ENCODE measurements around the gene KAT6B. TPM values are rescaled to one million over a fixed set of nuclear protein-coding genes. Genes with fewer than 3 reads are reported as not detected.
"Not testable (repeated sequence)": the region's sequence is repeated elsewhere in the genome, so short reads cannot be mapped to it uniquely, and the experiment has no call there.

KAT6B gene
- total RNA-seq, 2 donors from 2014 or later, result 25.3 to 39.1 TPM

DNA sequence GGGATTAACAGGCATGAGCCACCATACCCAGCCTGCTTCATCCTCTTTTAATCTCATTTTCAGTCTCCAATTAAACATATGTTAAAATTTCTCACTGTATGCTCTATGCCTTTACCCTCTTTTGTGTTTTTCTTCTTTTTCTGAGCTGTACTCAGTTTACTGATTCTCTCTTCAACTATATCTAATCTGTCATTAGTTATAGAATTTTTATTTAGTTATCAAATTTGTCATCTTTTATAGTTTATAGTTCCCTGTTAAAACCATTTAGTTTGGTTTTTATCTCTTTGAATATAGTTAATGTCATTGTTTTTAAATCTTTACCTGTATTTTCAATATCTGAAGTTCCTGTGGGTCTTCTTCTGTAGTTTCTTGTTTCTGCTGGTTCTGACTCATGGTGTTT, 93.3 kb downstream of the KAT6B start:
- Mint-ChIP-seq H3K36me3 (ENCODE audit: low read depth) (peaks cover 13% of the 10 kb centered on the region), H3K9me3 (peaks cover 23% of the 10 kb centered on the region), H3K4me1 (peaks cover 37% of the 10 kb centered on the region), H3K27me3 (ENCODE audit: insufficient read depth) (no peaks in the 10 kb centered on the region), H3K27ac (no peak overlapping the region), H3K4me3 (no peak overlapping the region)
- TF ChIP-seq, protein P1, sequence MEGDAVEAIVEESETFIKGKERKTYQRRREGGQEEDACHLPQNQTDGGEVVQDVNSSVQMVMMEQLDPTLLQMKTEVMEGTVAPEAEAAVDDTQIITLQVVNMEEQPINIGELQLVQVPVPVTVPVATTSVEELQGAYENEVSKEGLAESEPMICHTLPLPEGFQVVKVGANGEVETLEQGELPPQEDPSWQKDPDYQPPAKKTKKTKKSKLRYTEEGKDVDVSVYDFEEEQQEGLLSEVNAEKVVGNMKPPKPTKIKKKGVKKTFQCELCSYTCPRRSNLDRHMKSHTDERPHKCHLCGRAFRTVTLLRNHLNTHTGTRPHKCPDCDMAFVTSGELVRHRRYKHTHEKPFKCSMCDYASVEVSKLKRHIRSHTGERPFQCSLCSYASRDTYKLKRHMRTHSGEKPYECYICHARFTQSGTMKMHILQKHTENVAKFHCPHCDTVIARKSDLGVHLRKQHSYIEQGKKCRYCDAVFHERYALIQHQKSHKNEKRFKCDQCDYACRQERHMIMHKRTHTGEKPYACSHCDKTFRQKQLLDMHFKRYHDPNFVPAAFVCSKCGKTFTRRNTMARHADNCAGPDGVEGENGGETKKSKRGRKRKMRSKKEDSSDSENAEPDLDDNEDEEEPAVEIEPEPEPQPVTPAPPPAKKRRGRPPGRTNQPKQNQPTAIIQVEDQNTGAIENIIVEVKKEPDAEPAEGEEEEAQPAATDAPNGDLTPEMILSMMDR (conservative IDR thresholded peaks at IDR 0.05), result no peak
- Histone ChIP-seq H3K27ac (ENCODE audit: low read depth, low read length) (no peak overlapping the region), H3K9ac (ENCODE audit: extremely low read depth, low read length, poor library complexity, severe bottlenecking) (no peak overlapping the region), H3K4me1 (ENCODE audit: control insufficient read depth, insufficient read depth, low read length) (peaks cover 10% of the 10 kb centered on the region), H3K9me3 (ENCODE audit: control insufficient read depth, low read length) (peaks cover 28% of the 10 kb centered on the region), H3K36me3 (ENCODE audit: control insufficient read depth, insufficient read depth, low read length) (no peaks in the 10 kb centered on the region), H3K27me3 (ENCODE audit: control insufficient read depth, insufficient read depth, low read length, poor library complexity, severe bottlenecking) (no peaks in the 10 kb centered on the region), H3K4me3 (ENCODE audit: low read length) (peak overlapping the region; percentile 21)
- DNase-seq, result no peak

GRCh38 chr10:74921070-74921469, 94.7 kb downstream of the KAT6B start:
- DNase-seq; H3K36me3 ChIP-seq (ENCODE audit: control insufficient read depth, insufficient read depth, low read length): not testable (repeated sequence)
- H3K4me1 Mint-ChIP-seq, result peaks cover 43% of the 10 kb centered on the region

DNA sequence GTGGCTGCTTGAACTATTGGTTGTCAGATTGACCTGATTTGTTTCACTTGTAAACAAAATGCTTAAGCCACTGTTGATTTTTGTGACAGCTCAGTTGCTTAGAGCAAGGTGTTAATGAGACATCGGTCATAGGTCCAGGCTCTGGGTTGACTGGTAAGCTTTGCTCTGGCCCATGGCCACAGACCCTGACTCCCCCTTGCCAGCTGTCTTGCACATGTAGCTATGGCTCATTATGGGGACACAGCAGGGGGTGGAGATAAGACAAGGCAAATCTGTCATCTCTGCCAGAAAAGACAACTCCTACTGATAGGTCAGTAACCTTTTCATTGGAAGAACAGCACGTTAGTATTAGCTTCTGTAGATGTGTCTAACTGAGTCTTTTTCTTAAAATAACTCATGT, 95.3 kb downstream of the KAT6B start:
- peak; percentile 91 for DNase-seq
- Histone ChIP-seq H3K27ac (ENCODE audit: low read depth, low read length) (peak overlapping the region; percentile 58), H3K9ac (ENCODE audit: extremely low read depth, low read length, poor library complexity, severe bottlenecking) (peak overlapping the region; percentile 2), H3K4me1 (ENCODE audit: control insufficient read depth, insufficient read depth, low read length) (peaks cover 11% of the 10 kb centered on the region), H3K27me3 (ENCODE audit: control insufficient read depth, insufficient read depth, low read length, poor library complexity, severe bottlenecking) (no peaks in the 10 kb centered on the region), H3K9me3 (ENCODE audit: control insufficient read depth, low read length) (peaks cover 28% of the 10 kb centered on the region), H3K36me3 (ENCODE audit: control insufficient read depth, insufficient read depth, low read length) (no peaks in the 10 kb centered on the region), H3K4me3 (ENCODE audit: low read length) (peak overlapping the region; percentile 47)
- H3K27me3 Mint-ChIP-seq (ENCODE audit: insufficient read depth), result no peaks in the 10 kb centered on the region
- 8 to 13% methylated on average over 2 of the region's 2 CpGs for WGBS, 2 experiments (ENCODE audit: insufficient coverage in 1 of 2, insufficient read length in 1 of 2)
- TF ChIP-seq, protein P1 (conservative IDR thresholded peaks at IDR 0.05), result no peak
- no peak overlapping the region for H3K4me3 Mint-ChIP-seq
- H3K27ac Mint-ChIP-seq, result peak overlapping the region; percentile 64
- H3K36me3 Mint-ChIP-seq (ENCODE audit: low read depth), result peaks cover 12% of the 10 kb centered on the region
- H3K4me1 Mint-ChIP-seq, result peaks cover 43% of the 10 kb centered on the region
- H3K9me3 Mint-ChIP-seq, result peaks cover 22% of the 10 kb centered on the region

More at GRCh38 chr10:74921070-74921469, 94.7 kb downstream of the KAT6B start:
- not testable (repeated sequence) for H3K4me3 Mint-ChIP-seq; H3K27me3 Mint-ChIP-seq (ENCODE audit: insufficient read depth); H3K27ac ChIP-seq (ENCODE audit: low read depth, low read length); H3K4me3 ChIP-seq (ENCODE audit: low read length); H3K9ac ChIP-seq (ENCODE audit: extremely low read depth, low read length, poor library complexity, severe bottlenecking); H3K27me3 ChIP-seq (ENCODE audit: control insufficient read depth, insufficient read depth, low read length, poor library complexity, severe bottlenecking)
- 81 to 92% methylated on average over 4 to 5 of the region's 5 CpGs for WGBS, 2 experiments (ENCODE audit: insufficient coverage in 1 of 2, insufficient read length in 1 of 2)
- Mint-ChIP-seq H3K36me3 (ENCODE audit: low read depth) (peaks cover 13% of the 10 kb centered on the region), H3K9me3 (peaks cover 23% of the 10 kb centered on the region), H3K27ac (peak overlapping the region; percentile 64)
- H3K9me3 ChIP-seq (ENCODE audit: control insufficient read depth, low read length), result peaks cover 28% of the 10 kb centered on the region
- H3K4me1 ChIP-seq (ENCODE audit: control insufficient read depth, insufficient read depth, low read length), result peaks cover 11% of the 10 kb centered on the region

- no peaks in the 10 kb centered on the region for H3K27me3 Mint-ChIP-seq (ENCODE audit: insufficient read depth)
- peaks cover 12% of the 10 kb centered on the region for H3K36me3 Mint-ChIP-seq (ENCODE audit: low read depth)
- H3K27ac Mint-ChIP-seq, result peak overlapping the region; percentile 35
- H3K4me3 ChIP-seq (ENCODE audit: low read length), result peak overlapping the region; percentile 47
- H3K27ac ChIP-seq (ENCODE audit: low read depth, low read length), result no peak overlapping the region
- peaks cover 28% of the 10 kb centered on the region for H3K9me3 ChIP-seq (ENCODE audit: control insufficient read depth, low read length)
- H3K4me3 Mint-ChIP-seq, result no peak overlapping the region
- WGBS, 2 experiments (ENCODE audit: insufficient coverage in 1 of 2, insufficient read length in 1 of 2), result 92% methylated on average over 1 of the region's 1 CpG
- no peak overlapping the region for H3K9ac ChIP-seq (ENCODE audit: extremely low read depth, low read length, poor library complexity, severe bottlenecking)
- peaks cover 47% of the 10 kb centered on the region for H3K4me1 Mint-ChIP-seq
- H3K9me3 Mint-ChIP-seq, result peaks cover 22% of the 10 kb centered on the region
- TF ChIP-seq, protein P1 (conservative IDR thresholded peaks at IDR 0.05), result no peak
- no peaks in the 10 kb centered on the region for H3K27me3 ChIP-seq (ENCODE audit: control insufficient read depth, insufficient read depth, low read length, poor library complexity, severe bottlenecking)
- peaks cover 11% of the 10 kb centered on the region for H3K4me1 ChIP-seq (ENCODE audit: control insufficient read depth, insufficient read depth, low read length)
- H3K36me3 ChIP-seq (ENCODE audit: control insufficient read depth, insufficient read depth, low read length), result no peaks in the 10 kb centered on the region
- no peak for DNase-seq
Observed at GRCh38 chr10:74922921-74923320, 96.5 kb downstream of the KAT6B start.

All from endodermal cell (in vitro differentiated cells).